Endothelial cell of umbilical vein (primary cell): ENCODE results near the gene EXOC6.

Experiments used
- EZH2 ChIP-seq: IDR thresholded peaks from 2 replicates; pipeline ENCODE4 v1.6.1; 2012; ENCODE audit warnings: borderline replicate concordance, low read depth, mild to moderate bottlenecking, moderate library complexity, low read length, inconsistent platforms; ENCODE audit not compliant: severe bottlenecking
- POLR2A ChIP-seq: IDR thresholded peaks from 2 replicates; pipeline ENCODE4 v1.6.1; 2012; ENCODE audit warnings: low read depth, mild to moderate bottlenecking, control low read depth, low read length
- TF ChIP-seq, protein P1 (sequence below), 2 donors: IDR thresholded peaks; 1 replicate in 1 of 2; 2 replicates in 1 of 2; pipeline ENCODE4 v1.5.1; 2011; ENCODE audit warnings: low read length in 2 of 2, mild to moderate bottlenecking in 2 of 2, moderate library complexity in 2 of 2, control low read depth in 1 of 2, inconsistent platforms in 1 of 2, low read depth in 1 of 2; ENCODE audit not compliant: insufficient read depth in 1 of 2; ENCODE audit errors: extremely low read depth in 1 of 2

DNA sequence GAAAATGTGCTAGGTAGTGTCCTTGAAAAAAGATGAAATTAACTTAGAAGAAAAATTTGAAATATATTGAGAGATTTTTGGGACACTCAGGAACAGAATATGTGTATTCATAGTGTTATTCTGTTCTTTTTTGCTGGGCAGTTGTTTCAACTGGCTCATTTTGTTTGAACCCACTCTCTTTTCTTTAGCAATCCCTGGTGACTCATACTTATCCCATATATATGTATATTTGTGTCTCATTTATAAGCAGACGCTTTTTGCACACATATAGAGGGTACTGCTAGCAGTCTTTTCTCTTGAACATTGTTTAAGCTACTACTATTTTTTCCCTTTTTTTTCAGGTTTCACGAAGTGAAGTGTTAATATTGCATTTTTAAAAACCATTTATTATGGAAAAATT lies 1.9 kb downstream of the EXOC6 start:
- TF ChIP-seq POLR2A, result no peak
- TF ChIP-seq, protein P1, sequence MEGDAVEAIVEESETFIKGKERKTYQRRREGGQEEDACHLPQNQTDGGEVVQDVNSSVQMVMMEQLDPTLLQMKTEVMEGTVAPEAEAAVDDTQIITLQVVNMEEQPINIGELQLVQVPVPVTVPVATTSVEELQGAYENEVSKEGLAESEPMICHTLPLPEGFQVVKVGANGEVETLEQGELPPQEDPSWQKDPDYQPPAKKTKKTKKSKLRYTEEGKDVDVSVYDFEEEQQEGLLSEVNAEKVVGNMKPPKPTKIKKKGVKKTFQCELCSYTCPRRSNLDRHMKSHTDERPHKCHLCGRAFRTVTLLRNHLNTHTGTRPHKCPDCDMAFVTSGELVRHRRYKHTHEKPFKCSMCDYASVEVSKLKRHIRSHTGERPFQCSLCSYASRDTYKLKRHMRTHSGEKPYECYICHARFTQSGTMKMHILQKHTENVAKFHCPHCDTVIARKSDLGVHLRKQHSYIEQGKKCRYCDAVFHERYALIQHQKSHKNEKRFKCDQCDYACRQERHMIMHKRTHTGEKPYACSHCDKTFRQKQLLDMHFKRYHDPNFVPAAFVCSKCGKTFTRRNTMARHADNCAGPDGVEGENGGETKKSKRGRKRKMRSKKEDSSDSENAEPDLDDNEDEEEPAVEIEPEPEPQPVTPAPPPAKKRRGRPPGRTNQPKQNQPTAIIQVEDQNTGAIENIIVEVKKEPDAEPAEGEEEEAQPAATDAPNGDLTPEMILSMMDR (IDR thresholded peaks at IDR 0.05; ENCODE audit: extremely low read depth in 1 of 2, insufficient read depth in 1 of 2, low read depth in 1 of 2, low read length in 2 of 2), result no peak
- TF ChIP-seq EZH2, result no peak
